ENCODE measurements around the gene INSL4.

Gene INSL4

DNA sequence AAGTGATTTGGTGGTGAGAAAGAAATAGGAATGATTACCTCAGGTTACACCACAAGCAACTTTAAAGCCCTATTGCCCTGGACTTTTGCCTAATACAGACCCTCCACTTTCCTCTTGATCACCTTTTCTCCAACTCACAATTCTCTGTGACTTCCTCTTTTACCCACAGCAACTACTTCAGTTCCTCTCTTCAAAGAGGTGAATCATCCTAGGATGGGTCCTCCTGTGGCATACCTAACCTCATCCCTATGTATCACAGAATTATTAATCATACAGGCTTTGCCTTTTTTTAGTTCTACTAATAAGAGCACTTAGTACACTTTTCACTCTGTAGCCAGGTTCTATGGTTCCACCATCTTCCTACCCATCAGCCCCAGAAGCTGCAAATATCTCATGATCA is 26.1 kb upstream of the INSL4 start:
- no peaks in the 10 kb centered on the region for H3K4me1 ChIP-seq (ENCODE audit: control insufficient read depth in 1 of 2, insufficient read depth in 2 of 2, low read length in 2 of 2)
- no peak overlapping the region for H4K8ac ChIP-seq (ENCODE audit: low read depth, low read length)
- H3K4me3 ChIP-seq (ENCODE audit: low read depth, low read length) = no peak overlapping the region
- H2AFZ ChIP-seq (ENCODE audit: insufficient read depth, low read length, poor library complexity) = no peak overlapping the region
- no peak overlapping the region for H2BK12ac ChIP-seq (ENCODE audit: low read length)
- H3K4ac ChIP-seq (ENCODE audit: low read depth, low read length) = no peak overlapping the region
- H3K9ac ChIP-seq (ENCODE audit: low read length) = no peak overlapping the region
- no peaks in the 10 kb centered on the region for H3K79me1 ChIP-seq (ENCODE audit: low read length)
- no peaks in the 10 kb centered on the region for H3K9me3 ChIP-seq (ENCODE audit: insufficient read depth, low read depth, low read length)
- H4K12ac ChIP-seq (ENCODE audit: low read depth, low read length) = no peak overlapping the region
- H4K91ac ChIP-seq (ENCODE audit: low read depth, low read length) = no peak overlapping the region
- no peak for DNase-seq
- no peak overlapping the region for H3K14ac ChIP-seq (ENCODE audit: low read length)
- H3K27ac ChIP-seq (ENCODE audit: low read depth, low read length) = no peak overlapping the region
- no peaks in the 10 kb centered on the region for H3K79me2 ChIP-seq (ENCODE audit: control insufficient read depth, insufficient read depth, low read length, poor library complexity)
- H2AK5ac ChIP-seq (ENCODE audit: low read length) = no peak overlapping the region
- no peak overlapping the region for H3K23ac ChIP-seq (ENCODE audit: low read length)
- no peak overlapping the region for H2BK5ac ChIP-seq (ENCODE audit: low read depth, low read length, poor library complexity)
- H2BK120ac ChIP-seq (ENCODE audit: insufficient read depth, low read length, poor library complexity) = no peak overlapping the region
- H3K27me3 ChIP-seq (ENCODE audit: insufficient read depth, low read length) = no peaks in the 10 kb centered on the region
- no peaks in the 10 kb centered on the region for H3K36me3 ChIP-seq (ENCODE audit: control insufficient read depth in 1 of 2, insufficient read depth in 2 of 2, low read length in 2 of 2)
- H3K4me2 ChIP-seq (ENCODE audit: low read length) = no peak overlapping the region
- no peak overlapping the region for H3K18ac ChIP-seq (ENCODE audit: low read length)

DNA sequence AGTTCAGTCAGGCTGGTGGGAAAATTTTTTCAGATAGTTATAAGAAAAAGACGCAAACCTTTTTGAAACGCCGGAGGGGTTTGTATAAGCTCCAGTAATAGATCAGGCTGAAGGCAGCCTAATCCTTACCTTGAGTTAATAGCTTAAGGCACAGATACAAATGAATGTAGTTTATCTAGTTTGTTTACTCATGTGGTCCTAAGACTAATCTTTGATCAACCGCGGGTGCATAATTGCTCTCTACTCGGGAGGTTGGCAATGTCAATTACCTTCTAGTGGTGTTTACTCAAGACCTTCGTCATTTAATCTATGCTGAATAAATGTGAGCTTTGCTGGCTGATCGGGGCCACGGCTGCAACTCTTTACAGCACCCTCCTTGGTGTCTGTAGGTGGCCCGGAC is 665 bp upstream of the INSL4 start:
- no peaks in the 10 kb centered on the region for H3K79me1 ChIP-seq (ENCODE audit: low read length)
- H3K23ac ChIP-seq (ENCODE audit: low read length) = no peak overlapping the region
- H3K14ac ChIP-seq (ENCODE audit: low read length) = no peak overlapping the region
- no peak overlapping the region for H3K9ac ChIP-seq (ENCODE audit: low read length)
- no peak overlapping the region for H4K8ac ChIP-seq (ENCODE audit: low read depth, low read length)
- no peak overlapping the region for H2BK120ac ChIP-seq (ENCODE audit: insufficient read depth, low read length, poor library complexity)
- H3K27ac ChIP-seq (ENCODE audit: low read depth, low read length) = peak overlapping the region; percentile 33
- WGBS (ENCODE audit: extremely low coverage, insufficient coverage, insufficient read length) = no CpG with 5 or more reads among the region's 10 CpGs
- H3K9me3 ChIP-seq (ENCODE audit: insufficient read depth, low read depth, low read length) = no peaks in the 10 kb centered on the region
- H3K4me2 ChIP-seq (ENCODE audit: low read length) = no peak overlapping the region
- no peak overlapping the region for H2AFZ ChIP-seq (ENCODE audit: insufficient read depth, low read length, poor library complexity)
- H2BK12ac ChIP-seq (ENCODE audit: low read length) = no peak overlapping the region
- no peak overlapping the region for H4K91ac ChIP-seq (ENCODE audit: low read depth, low read length)
- peak; percentile 64 to 91 for DNase-seq
- H4K12ac ChIP-seq (ENCODE audit: low read depth, low read length) = no peak overlapping the region
- no peaks in the 10 kb centered on the region for H3K79me2 ChIP-seq (ENCODE audit: control insufficient read depth, insufficient read depth, low read length, poor library complexity)
- H3K4me1 ChIP-seq (ENCODE audit: control insufficient read depth in 1 of 2, insufficient read depth in 2 of 2, low read length in 2 of 2) = peaks cover 0 to 3% of the 10 kb centered on the region in 2 experiments
- no peak overlapping the region for H3K4me3 ChIP-seq (ENCODE audit: low read depth, low read length)
- H3K18ac ChIP-seq (ENCODE audit: low read length) = no peak overlapping the region
- no peaks in the 10 kb centered on the region for H3K36me3 ChIP-seq (ENCODE audit: control insufficient read depth in 1 of 2, insufficient read depth in 2 of 2, low read length in 2 of 2)
- no peak overlapping the region for H2BK5ac ChIP-seq (ENCODE audit: low read depth, low read length, poor library complexity)
- H3K4ac ChIP-seq (ENCODE audit: low read depth, low read length) = no peak overlapping the region
- no peaks in the 10 kb centered on the region for H3K27me3 ChIP-seq (ENCODE audit: insufficient read depth, low read length)
- no peak overlapping the region for H2AK5ac ChIP-seq (ENCODE audit: low read length)

DNA sequence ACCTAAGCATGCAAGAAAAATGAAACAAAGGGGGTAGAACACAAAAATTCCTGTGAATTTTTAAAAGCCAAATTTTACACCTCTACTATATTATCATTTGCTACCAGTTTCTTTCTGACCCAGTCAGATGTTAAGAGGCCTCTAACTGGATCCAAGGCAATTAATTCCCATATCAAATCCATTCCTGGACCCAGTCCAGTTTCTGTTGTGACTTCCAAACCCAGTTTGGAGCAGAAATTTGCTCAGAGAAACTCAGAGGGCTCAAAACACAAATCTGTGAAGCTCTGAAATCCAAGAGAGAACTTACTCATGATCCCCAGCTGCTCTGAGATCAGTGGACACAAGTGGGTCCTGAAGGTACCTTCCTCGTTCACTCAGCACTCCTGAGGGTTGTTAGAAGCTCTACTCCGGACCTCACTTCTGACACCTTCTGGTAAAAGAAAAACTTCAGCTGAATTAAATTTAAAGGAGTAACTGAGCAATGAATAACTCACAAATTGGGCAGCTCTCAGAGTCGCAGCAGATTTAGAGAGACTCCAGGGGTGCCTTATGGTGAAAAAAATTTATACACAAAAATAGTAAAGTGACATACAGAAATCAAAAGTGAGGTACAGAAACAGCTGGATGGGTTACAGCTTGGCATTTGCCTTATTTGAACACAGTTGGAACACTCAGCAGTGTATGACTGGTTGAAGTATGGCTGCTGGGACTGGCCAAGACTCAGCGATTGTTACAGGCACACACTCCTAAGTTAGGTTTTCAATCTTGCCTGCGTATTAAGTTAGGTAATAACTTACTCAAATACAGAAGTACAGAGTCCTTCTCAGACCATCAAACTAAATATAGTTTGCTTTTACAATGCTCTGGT is 32.4 kb downstream of the INSL4 start:
- H3K79me1 ChIP-seq (ENCODE audit: low read length) = peaks cover 7% of the 10 kb centered on the region
- no peak overlapping the region for H4K91ac ChIP-seq (ENCODE audit: low read depth, low read length)
- peak overlapping the region; percentile 40 for H2BK12ac ChIP-seq (ENCODE audit: low read length)
- H3K4me3 ChIP-seq (ENCODE audit: low read depth, low read length) = no peak overlapping the region
- no peak overlapping the region for H3K27ac ChIP-seq (ENCODE audit: low read depth, low read length)
- no peak overlapping the region for H3K4me2 ChIP-seq (ENCODE audit: low read length)
- H3K14ac ChIP-seq (ENCODE audit: low read length) = no peak overlapping the region
- peak in 1 of 2 donors; percentile 42 for DNase-seq
- no peak overlapping the region for H3K18ac ChIP-seq (ENCODE audit: low read length)
- no peaks in the 10 kb centered on the region for H3K36me3 ChIP-seq (ENCODE audit: control insufficient read depth in 1 of 2, insufficient read depth in 2 of 2, low read length in 2 of 2)
- no peak overlapping the region for H2AFZ ChIP-seq (ENCODE audit: insufficient read depth, low read length, poor library complexity)
- H2AK5ac ChIP-seq (ENCODE audit: low read length) = no peak overlapping the region
- H3K79me2 ChIP-seq (ENCODE audit: control insufficient read depth, insufficient read depth, low read length, poor library complexity) = no peaks in the 10 kb centered on the region
- no CpG with 5 or more reads among the region's 5 CpGs for WGBS (ENCODE audit: extremely low coverage, insufficient coverage, insufficient read length)
- no peak overlapping the region for H3K23ac ChIP-seq (ENCODE audit: low read length)
- no peak overlapping the region for H3K9ac ChIP-seq (ENCODE audit: low read length)
- H3K4me1 ChIP-seq (ENCODE audit: control insufficient read depth in 1 of 2, insufficient read depth in 2 of 2, low read length in 2 of 2) = peaks cover 5 to 6% of the 10 kb centered on the region in 2 experiments
- no peak overlapping the region for H3K4ac ChIP-seq (ENCODE audit: low read depth, low read length)
- no peak overlapping the region for H2BK5ac ChIP-seq (ENCODE audit: low read depth, low read length, poor library complexity)
- H3K9me3 ChIP-seq (ENCODE audit: insufficient read depth, low read depth, low read length) = peaks cover 2% of the 10 kb centered on the region
- no peak overlapping the region for H4K8ac ChIP-seq (ENCODE audit: low read depth, low read length)
- H3K27me3 ChIP-seq (ENCODE audit: insufficient read depth, low read length) = no peaks in the 10 kb centered on the region
- no peak overlapping the region for H4K12ac ChIP-seq (ENCODE audit: low read depth, low read length)
- no peak overlapping the region for H2BK120ac ChIP-seq (ENCODE audit: insufficient read depth, low read length, poor library complexity)

DNA sequence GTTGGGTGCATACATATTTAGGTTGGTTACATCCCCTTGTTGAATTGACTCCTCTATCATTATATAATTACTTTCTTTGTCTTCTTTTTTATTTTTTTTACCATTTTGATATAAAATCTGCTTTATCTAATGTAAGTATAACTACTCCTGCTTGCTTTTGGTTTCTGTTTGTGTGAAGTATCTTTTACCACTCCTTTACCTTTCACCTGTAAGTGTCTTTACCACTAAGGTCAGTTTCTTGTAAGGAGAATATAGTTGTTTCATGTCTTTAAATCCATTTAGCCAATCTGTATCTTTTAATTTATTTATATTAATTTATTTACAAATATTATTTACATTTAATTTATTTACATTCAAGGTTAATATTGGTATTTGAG is 33.0 kb downstream of the INSL4 start:
- Histone ChIP-seq H3K9me3 (ENCODE audit: insufficient read depth, low read depth, low read length) (peaks cover 2% of the 10 kb centered on the region), H3K9ac (ENCODE audit: low read length) (no peak overlapping the region), H3K36me3 (ENCODE audit: control insufficient read depth in 1 of 2, insufficient read depth in 2 of 2, low read length in 2 of 2) (no peaks in the 10 kb centered on the region), H3K4ac (ENCODE audit: low read depth, low read length) (no peak overlapping the region), H3K27me3 (ENCODE audit: insufficient read depth, low read length) (no peaks in the 10 kb centered on the region), H3K79me2 (ENCODE audit: control insufficient read depth, insufficient read depth, low read length, poor library complexity) (no peaks in the 10 kb centered on the region), H2AFZ (ENCODE audit: insufficient read depth, low read length, poor library complexity) (no peak overlapping the region), H3K4me3 (ENCODE audit: low read depth, low read length) (no peak overlapping the region), H3K14ac (ENCODE audit: low read length) (no peak overlapping the region), H4K91ac (ENCODE audit: low read depth, low read length) (no peak overlapping the region), H2BK120ac (ENCODE audit: insufficient read depth, low read length, poor library complexity) (no peak overlapping the region), H3K4me1 (ENCODE audit: control insufficient read depth in 1 of 2, insufficient read depth in 2 of 2, low read length in 2 of 2) (peaks cover 5 to 6% of the 10 kb centered on the region in 2 experiments), H4K12ac (ENCODE audit: low read depth, low read length) (no peak overlapping the region), H3K4me2 (ENCODE audit: low read length) (no peak overlapping the region), H2BK12ac (ENCODE audit: low read length) (no peak overlapping the region), H3K27ac (ENCODE audit: low read depth, low read length) (no peak overlapping the region), H3K23ac (ENCODE audit: low read length) (no peak overlapping the region), H4K8ac (ENCODE audit: low read depth, low read length) (no peak overlapping the region), H2BK5ac (ENCODE audit: low read depth, low read length, poor library complexity) (no peak overlapping the region), H3K79me1 (ENCODE audit: low read length) (peaks cover 7% of the 10 kb centered on the region), H2AK5ac (ENCODE audit: low read length) (no peak overlapping the region), H3K18ac (ENCODE audit: low read length) (no peak overlapping the region)
- DNase-seq = no peak
